Cardiac fibroblast (primary cell): ENCODE results near the gene TMEM272.

Source experiments
- DNase-seq, 2 donors: peaks; one replicate each; pipeline versions ENCODE4 v3.0.0 to v3.0.0-alpha.2; 2010; ENCODE audit warnings: low read depth in 2 of 2
- H3K4me3 ChIP-seq, 2 donors: replicated peaks in 1 of 2; 1 replicate in 1 of 2; 2 replicates in 1 of 2; pipeline ENCODE4 v1.5.1; 2011; ENCODE audit warnings: low read depth in 2 of 2, low read length in 2 of 2, mild to moderate bottlenecking in 2 of 2, moderate library complexity in 1 of 2
- CTCF ChIP-seq: IDR thresholded peaks from one replicate; pipeline ENCODE4 v1.5.1; 2011; ENCODE audit warnings: low read depth, mild to moderate bottlenecking, low read length, inconsistent platforms

TMEM272 gene

GRCh38 chr13:51770681-51771417, 74.1 kb downstream of the TMEM272 start:
- no peak for DNase-seq
- TF ChIP-seq CTCF: no peak
- H3K4me3 ChIP-seq: no peak overlapping the region

GRCh38 chr13:51770160-51770559, 74.8 kb downstream of the TMEM272 start:
- H3K4me3 ChIP-seq: no peak overlapping the region
- DNase-seq: no peak
- TF ChIP-seq CTCF: no peak

GRCh38 chr13:51769455-51770127, 75.4 kb downstream of the TMEM272 start:
- no peak for TF ChIP-seq CTCF
- no peak overlapping the region for H3K4me3 ChIP-seq
- peak; percentile 32 to 35 for DNase-seq

GRCh38 chr13:51768976-51769375, 76.0 kb downstream of the TMEM272 start:
- DNase-seq: no peak
- TF ChIP-seq CTCF: no peak
- no peak overlapping the region for H3K4me3 ChIP-seq

GRCh38 chr13:51768378-51768921, 76.5 kb downstream of the TMEM272 start:
- no peak overlapping the region for H3K4me3 ChIP-seq
- TF ChIP-seq CTCF: peak; percentile 27
- no peak for DNase-seq

- peak; percentile 3 for TF ChIP-seq CTCF
- H3K4me3 ChIP-seq: no peak overlapping the region
- no peak for DNase-seq
Measured at GRCh38 chr13:51767100-51767499, 77.9 kb downstream of the TMEM272 start.
